ENCODE data around the gene TLCD1.
A peak's percentile ranks its signal among the peaks of the same experiment; 100 is the strongest.
"Not testable (repeated sequence)": the region's sequence is repeated elsewhere in the genome, so short reads cannot be mapped to it uniquely, and the experiment has no call there.

TLCD1 gene

DNA sequence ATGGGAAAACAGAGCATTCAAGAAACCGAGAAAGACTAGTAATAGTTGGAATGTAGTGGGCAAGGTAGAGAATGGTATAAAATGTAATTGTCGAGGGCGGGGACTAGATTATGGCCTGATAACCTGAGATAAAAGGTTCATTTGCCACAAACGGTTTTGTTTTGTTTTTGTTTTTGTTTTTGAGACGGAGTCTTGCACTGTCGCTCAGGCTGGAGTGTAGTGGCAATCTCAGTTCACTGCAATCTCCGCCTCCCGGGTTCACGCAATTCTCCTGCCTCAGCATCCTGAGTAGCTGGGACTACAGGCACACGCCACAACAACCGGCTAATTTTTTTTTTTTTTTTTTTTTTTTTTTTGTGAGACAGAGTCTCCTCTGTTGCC is 3.9 kb upstream of the TLCD1 start:
- no peak for DNase-seq (ENCODE audit: low read depth in 2 of 2)

DNA sequence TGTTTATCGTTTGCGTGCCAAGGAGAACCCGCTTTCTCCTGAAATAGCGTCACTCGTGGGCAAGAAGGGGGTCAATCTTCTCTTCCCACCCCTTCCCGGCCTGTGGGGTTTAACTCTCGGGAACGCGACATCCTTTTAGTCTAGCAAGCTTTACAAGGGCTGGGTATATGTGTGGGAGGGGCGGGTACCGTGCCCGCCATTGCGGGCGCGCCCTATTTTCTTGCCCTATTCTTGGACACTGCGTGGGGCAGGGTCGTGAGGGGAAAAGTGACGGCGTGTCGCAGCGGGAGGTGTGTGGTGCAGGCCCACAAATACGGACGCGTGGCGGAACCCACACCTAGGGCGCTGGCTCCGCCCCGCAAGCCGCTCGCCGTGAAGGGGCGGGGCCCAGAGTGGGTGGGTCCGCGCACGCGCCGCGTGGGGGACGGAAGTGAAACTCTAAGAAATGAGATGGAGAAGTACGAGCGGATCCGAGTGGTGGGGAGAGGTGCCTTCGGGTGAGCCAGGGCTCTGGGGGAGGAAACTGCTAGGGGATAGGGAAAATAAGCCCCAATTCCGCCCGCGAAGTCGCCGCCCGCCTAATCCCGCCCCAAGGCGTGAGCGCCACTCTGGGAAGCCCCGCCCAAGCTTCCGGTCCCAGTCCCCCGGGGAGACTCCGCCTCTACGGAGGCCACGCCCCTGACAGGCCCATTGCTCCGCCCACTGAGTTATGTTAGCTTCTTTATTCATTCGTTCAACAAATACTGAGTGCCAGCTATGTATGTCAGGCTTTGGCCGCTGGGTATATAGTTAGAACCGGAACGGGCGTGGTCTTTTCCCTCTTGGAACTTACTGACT is 2.5 kb upstream of the TLCD1 start, which contains the start of gene NEK8:
NEK8 (plus strand) TSS at position 425 of the 837 bp plus-strand sequence; CDS start at position 451, 26 bp downstream.
- peak; percentile 96 to 97 for DNase-seq (ENCODE audit: low read depth in 2 of 2)

DNA sequence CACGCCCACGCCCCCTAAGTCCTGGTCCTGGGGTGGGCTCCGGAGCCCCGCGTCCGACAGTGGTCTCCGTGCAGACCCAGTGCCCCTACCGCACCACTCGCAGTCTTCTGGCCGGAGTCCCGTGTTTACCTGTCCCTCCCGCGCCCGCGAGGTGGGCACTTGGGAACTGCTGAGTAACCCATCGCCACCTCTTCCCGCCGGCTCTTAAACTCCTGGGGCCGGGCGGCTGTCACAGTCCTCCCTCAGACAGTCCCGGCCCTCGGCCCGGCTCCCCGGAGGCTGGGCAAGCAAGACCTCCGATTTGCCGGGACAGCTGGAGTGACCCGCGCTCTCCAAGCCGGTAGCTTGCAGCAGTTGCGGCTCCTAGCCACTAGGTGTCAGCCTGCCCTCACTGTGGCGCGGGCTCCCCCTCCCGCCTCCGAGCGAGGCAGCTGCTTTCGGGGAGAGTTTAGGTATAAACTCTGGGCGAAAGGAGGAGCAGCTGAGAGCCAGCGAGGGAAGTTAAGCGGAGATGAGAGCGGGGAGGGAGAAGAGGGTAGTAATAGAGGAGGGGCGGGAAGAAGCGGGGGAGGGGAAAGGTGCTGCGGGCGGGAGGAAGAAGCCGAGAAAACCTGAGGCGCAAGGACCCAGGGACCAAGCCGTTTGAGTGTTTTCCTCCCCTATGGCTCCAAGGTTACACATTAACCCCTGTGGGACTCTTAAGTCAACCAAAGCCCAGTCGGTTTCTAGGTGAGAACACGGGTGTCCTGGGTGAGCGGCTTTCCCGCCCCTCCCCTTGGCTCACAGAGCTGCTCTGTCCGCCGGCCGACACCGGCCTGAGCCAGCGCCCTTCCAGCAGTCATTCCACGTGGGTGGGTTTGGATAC is 826 bp upstream of the TLCD1 start:
- peak; percentile 77 to 82 for DNase-seq (ENCODE audit: low read depth in 2 of 2)

DNA sequence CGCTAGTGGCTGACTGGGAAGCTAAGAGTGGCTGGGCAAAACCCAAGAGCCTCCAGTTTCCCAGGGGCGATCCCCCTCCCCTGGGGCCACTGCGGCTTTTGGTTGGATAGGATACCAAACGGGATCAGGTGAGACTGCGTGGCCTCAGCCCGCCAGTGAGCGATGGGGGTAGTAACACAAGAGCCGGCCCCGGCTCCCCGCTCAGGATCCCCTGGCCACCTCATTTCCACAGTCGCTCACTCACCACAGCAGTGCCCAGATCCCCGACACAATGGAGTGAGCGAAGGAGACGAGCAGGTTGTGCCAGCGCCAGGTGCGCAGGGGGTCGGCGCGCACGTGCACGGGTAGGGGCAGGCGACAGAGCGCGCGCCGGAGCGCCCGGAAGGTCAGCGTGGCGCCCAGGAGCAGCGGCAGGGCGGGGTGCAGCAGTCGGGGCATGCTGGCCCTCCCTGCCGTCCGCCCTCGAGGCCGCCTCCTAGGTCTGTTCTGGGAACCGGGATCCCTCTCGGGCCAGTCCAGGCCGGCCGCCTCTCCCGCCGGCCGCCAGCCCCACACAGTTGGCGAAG is 290 bp downstream of the TLCD1 start:
- DNase-seq (ENCODE audit: low read depth in 2 of 2) = no peak

DNA sequence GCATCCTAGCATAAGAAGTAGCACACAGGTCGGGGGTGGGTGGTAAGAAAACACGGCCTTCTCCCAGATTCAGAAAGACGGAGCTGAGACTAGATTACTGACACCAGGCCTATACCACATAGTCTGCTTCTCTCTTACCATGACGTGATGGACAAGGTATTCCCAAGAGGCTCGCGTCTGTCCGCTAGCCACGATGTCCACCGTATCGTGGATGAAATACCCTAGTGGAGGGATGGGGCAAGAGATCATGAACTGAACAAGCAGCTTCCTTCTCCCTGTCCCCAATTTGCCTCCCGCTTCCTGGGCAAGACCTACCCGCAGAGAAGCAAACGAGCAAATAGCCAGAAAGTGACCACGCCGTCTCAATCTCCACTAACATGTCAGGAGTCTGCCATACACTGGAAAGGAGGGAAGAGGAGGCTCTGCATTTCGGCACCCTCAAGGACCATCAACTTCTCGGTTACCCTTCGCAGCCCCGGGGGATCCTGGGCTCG is 820 bp downstream of the TLCD1 start:
- no peak for DNase-seq (ENCODE audit: low read depth in 2 of 2)

DNA sequence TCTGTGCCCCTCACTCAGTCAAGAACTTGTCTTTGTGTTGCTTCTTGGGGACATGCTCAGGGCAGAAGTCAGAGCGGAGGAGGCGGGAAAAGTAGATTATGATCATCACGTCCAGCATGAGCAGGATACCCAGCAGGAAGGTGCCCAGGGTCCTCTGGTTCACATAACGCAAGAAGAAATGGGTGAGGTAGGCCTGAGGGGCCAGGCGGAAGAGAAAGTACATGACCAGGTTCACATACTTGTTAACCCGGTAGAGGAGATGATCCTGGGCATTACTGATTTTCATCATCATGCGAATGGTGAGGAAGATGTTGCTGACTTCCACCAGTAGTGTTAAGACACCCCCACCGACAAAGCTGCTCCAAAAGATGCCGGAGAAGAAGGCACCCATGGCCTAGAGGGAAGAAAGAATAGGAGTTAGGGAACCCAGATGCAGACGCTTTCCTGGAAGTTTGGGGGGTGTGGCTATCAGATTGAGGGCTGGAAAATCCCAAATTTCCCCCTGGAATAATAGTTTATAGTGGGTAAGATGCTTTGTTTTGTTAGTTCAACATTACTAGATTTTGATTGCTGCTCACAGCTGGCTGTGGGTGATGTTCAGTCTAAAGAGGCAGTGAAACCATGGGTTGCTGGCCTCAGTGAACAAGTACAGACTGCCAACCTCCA is 1.4 kb downstream of the TLCD1 start:
- no peak for DNase-seq (ENCODE audit: low read depth in 2 of 2)

DNA sequence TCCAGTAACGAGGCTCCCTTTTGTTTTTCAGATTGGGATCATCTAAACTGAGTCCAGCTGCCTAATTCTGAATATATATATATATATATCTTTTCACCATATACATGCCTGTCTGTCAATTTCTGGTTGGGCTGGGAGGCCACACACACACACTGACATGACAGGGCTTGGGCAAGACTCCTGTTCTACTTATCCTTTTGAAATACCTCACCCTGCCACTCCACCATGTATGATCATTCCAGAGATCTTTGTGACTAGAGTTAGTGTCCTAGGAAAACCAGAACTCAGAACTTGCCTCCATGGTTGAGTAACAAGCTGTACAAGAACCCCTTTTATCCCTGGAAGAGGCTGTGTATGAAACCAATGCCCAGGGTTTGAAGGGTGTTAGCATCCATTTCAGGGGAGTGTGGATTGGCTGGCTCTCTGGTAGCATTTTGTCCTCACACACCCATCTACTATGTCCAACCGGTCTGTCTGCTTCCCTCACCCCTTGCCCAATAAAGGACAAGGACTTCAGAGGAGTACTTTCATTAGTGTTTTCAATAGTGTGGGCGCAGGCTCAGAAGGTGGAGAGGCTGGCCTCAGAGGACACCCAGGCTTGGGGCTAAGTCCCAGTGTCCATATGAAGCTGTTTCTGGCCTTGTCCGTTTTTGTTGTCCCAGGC is 2.1 kb downstream of the TLCD1 start:
- not testable (repeated sequence) for DNase-seq (ENCODE audit: low read depth in 2 of 2)

DNA sequence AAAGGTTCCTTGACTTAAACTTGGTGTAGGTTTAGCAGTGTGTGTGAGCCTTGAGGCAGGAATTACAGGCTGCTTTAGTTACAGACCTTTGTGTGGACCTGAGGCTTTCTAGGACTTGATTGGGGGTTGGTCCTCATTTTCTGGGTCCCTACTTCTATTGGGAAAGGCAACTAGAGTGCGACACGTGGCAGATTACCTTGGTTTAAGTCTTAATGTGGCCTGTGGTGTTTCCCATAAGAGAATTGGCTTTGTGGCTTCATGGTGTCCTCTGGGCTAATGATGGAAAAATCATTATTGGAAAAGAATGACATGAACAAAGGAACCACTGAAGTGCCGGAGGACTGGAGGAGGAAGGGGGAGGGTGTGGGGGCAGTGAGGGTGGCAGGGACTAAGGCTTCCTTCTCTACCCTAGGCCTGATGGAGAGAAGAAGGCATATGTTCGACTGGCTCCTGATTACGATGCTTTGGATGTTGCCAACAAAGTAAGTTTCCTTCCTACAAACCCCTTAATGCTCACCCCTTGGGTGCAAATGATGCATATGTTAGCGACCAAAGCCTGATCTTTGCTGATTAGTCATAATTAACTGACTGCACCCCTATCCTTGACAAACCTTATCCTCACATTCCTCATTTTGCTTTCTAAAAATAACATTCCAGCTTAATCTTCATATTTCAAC is 2.7 kb downstream of the TLCD1 start:
- DNase-seq (ENCODE audit: low read depth in 2 of 2) = no peak

DNA sequence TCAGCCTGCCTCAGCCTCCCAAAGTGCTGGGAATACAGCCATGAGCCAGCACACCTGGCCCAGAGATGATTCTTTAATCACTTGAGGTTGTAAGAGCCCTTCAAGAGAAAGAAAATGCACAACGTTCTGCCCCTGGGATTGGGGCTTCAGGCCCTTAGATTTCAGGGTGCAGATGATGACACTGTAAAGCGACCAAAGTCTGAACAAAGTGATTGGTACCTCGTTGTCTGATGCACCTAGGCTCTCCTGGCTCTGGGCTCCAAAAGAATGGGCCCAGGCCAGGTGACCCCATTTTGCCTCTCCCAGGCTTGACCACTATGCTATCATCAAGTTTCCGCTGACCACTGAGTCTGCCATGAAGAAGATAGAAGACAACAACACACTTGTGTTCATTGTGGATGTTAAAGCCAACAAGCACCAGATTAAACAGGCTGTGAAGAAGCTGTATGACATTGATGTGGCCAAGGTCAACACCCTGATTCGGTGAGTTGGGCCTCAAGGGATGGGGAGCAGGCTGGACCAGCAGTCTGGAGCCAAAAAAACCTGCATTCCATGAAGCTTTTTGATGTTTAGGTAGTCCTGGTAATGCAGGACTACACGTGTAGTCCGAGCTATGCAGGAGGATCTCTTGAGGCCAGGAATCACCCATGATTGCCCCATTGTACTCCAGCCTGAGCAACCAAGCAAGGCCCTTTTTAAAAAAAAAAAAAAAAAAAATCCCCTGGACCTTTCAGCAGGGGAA is 3.4 kb downstream of the TLCD1 start:
- DNase-seq (ENCODE audit: low read depth in 2 of 2) = no peak

DNA sequence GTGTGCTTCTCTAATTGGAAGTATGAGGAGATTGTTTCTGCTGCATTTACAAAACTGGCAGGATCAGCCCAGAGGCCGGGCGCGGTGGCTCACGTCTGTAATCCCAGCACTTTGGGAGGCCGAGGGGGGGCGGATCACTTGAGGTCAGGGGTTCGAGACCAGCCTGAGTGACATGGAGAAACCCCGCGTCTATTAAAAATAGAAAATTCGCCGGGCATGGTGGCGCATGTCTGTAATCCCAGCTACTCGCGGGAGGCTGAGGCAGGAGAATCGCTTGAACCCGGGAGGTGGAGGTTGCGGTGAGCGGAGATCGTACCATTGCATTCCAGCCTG is 5.1 kb downstream of the TLCD1 start:
- not testable (repeated sequence) for DNase-seq (ENCODE audit: low read depth in 2 of 2)

DNA sequence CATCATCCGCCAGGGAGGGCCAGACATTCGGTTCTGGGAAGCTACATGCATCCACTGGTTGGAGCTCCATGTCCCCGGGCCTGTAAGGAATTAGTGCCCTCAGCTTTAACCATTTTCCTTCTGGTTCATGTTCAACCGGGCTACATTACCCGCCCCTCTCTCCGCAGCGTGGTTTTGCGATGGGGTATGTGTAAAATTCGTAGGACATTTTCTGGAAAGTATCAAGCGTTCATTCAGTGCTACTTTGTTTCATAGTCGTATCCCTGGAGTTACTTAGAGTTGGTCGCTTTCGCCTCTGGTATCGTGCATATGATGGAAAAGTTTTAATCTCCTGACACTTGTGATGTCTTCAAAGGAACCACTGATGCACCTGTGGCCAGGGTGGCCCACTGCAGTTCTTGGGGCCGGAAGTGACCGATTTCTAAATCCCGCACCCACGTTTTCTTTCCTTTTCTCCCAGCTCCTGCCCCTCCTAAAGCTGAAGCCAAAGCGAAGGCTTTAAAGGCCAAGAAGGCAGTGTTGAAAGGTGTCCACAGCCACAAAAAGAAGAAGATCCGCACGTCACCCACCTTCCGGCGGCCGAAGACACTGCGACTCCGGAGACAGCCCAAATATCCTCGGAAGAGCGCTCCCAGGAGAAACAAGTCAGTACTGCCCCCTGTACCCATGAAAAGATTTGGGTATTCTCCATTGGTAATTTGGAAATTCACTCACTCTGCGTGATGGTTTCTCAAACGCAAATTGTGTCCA is 5.6 kb downstream of the TLCD1 start:
- peak in 1 of 2 donors; percentile 51 for DNase-seq (ENCODE audit: low read depth in 2 of 2)

DNA sequence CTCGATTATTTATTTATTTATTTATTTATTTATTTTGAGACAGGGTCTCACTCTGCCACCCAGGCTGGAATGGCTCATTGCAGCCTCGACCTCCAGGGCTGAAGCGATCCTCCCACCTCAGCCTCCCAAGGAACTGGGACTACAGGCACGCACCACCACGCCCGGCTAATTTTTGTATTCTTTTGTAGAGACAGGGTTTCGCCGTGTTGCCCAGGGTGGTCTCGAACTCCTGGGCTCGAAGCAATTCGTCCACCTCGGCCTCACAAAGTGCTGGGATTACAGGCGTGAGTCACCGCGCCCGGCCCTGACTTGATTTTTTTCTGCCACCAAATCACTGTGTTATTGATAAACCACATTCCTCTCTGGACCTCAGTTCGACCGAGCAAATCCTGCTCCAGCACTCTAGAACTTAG is 7.0 kb downstream of the TLCD1 start:
- DNase-seq (ENCODE audit: low read depth in 2 of 2) = no peak

DNA sequence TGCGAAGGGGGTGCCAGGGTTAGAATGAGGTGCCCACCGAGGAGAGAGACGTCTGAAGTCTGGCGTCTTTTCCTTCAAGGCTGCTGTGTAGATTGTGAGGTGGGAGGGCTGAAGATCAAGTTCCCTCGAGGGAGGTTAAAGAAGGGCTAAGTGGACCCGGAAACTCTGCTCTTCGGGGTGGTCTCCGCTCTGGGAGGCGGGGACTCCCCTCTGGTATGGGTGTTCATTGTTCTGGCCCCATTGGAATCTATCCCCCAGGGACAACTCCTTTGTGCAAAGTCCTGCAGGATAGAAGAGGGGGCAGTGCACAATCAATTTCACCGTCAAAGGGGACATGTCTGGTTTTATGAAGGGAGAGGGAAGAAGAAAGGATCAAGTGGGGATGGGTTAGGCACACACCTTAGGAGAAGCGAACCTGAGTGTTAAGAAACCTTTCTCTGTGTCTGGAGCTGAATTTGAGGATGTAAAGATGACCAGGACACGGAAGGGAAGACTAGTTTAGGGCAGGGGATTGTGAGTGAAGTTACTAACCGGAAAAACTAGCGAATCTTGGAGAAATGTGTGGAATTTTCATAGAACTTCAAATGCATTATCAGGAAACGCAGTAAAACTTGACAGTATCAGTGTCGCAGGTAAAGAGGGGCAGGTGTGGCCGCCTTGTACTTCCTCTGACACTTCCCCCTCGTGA is 7.6 kb downstream of the TLCD1 start:
- no peak for DNase-seq (ENCODE audit: low read depth in 2 of 2)

DNA sequence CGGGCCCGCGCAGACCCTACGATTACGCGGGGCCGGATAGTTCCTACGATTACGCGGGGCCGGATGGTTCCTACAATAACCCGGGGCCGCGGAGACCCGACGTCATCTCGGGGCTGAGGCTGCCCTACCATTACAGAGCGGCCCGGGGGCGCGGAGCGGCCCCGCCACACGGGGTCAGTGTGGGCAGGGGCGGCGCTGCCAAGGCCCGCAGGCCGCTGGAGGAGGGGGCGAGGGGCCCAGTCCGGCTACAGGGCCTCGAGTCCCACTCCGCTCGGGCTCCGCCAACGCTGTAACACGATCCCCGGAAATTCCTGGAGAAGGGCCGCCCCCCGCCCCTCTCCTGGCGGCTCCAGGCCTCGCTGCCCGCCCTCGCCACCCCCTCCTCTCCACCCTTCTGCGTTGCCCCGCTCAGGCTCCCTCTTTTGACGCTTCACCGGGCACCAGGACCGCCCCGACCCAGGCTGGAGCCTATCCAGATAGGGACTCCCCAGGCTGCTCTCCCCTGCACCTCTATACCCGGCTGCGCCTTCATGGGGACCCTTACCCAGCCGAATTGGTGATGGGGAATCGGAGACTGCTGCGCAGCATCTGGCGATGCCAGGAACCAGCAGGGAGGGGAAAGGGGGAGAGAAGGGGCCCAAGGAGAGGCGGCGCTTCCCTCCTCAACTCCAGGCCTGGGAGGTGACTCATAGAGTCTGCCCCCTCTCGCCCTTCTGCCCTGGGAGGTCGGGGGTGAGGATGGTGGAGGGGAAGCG is 8.3 kb downstream of the TLCD1 start, which contains the start of gene RAB34:
RAB34 (minus strand) TSS at position 291 of the 755 bp plus-strand sequence. CDS start 602 bp downstream, outside the sequence.
- DNase-seq (ENCODE audit: low read depth in 2 of 2) = no peak

DNA sequence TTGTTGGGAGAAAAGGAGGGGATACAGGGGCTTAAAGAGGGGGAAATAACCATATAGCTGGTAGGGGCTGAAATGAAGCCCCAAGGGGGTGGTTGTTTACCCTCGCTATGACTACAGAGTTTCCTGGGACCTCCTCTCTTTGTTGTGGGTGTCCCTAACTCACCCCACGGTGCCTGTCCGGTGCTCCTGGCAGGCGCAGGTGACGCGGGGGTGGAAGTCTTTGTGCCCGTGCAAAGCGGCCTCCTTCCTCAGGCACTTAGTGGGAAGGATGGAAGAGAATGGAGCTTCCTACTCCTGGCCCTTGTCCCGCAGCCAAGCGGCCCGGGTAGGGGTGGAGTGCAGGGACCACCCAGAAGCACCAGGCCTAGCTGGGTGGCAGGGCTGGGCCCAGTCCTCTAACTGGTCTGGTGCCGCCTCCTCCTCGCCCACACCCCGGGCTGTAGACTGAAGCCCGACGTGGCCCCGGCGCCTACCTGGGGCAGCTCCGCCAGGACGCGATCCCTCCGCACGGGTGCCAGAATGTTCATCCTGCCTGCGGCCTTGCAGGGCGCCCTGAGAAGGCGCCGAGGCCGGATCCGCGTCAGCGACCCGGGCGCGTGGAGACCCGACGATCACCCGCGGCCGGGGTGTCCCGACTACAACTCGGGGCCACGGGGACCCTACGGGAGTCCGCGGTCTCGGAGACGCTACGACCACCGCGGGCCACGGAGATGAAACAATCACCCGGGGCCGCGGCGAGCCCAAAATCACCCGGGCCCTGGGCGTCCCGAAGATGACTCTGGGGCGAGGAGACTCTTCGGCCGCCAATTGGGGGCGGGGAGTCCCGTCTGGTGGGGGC is 9.1 kb downstream of the TLCD1 start:
- DNase-seq (ENCODE audit: low read depth in 2 of 2) = no peak

DNA sequence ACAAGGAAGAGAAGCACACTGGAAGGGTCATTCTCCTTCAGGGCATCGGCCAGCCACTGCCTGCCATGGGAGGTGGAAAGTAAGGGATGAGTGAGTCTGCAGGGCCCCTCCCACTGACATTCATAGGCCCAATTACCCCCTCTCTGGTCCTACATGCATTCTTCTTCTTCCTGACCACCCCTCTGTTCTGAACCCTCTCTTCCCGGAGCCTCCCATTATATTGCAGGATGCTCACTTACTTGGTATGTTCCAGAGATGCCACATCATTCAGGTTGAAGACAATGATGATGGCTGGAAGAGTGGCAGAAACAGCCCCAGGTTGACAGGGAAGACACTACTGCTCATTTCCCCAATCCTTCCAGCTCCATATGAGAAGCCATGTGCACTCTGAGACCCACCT is 10.8 kb downstream of the TLCD1 start:
- no peak for DNase-seq (ENCODE audit: low read depth in 2 of 2)

DNA sequence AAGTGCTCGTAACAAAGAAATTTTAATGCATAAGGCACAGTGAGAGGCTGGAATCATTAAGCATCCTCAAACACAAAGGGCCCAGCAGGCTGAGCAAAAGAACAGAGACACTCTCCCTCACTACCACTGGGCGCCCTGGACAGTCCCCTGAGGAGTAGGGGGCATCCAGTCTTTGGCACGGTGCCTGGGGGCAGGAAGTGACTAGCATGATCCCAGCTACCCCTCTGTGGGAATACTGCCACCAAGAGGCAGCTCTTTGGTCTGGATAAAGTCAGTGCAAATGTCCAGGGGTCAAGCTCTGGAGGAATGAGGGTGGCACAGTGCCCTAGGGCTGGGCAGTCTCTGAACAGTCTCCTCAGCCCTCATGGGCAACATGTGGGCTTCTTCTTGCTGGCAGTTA is 11.8 kb downstream of the TLCD1 start:
- DNase-seq (ENCODE audit: low read depth in 2 of 2) = no peak

Measured in activated CD8-positive, alpha-beta memory T cell treated with anti-CD3 and anti-CD28 coated beads for 4 hours (primary cell).